Measurements from ENCODE around the gene CCDC88C.

CCDC88C gene

GRCh38 chr14:91380610-91381371 lies 36.8 kb downstream of the CCDC88C start:
- DNase-seq (ENCODE audit: low read depth in 1 of 2, low spot score in 1 of 2), result no peak

- no peak for DNase-seq (ENCODE audit: low read depth in 1 of 2, low spot score in 1 of 2)
These were observed 37.5 kb downstream of the CCDC88C start for GRCh38 chr14:91380123-91380522.

GRCh38 chr14:91379579-91379932 lies 38.1 kb downstream of the CCDC88C start:
- DNase-seq (ENCODE audit: low read depth in 1 of 2, low spot score in 1 of 2), result no peak

- no peak for DNase-seq (ENCODE audit: low read depth in 1 of 2, low spot score in 1 of 2)
These were observed 38.6 kb downstream of the CCDC88C start for GRCh38 chr14:91378930-91379578.

- peak in 1 of 2 donors; percentile 37 for DNase-seq (ENCODE audit: low read depth in 1 of 2, low spot score in 1 of 2)
These were observed 39.6 kb downstream of the CCDC88C start for GRCh38 chr14:91377700-91378652.

- no peak for DNase-seq (ENCODE audit: low read depth in 1 of 2, low spot score in 1 of 2)
These were observed 40.8 kb downstream of the CCDC88C start for GRCh38 chr14:91376547-91377477.

- no peak for DNase-seq (ENCODE audit: low read depth in 1 of 2, low spot score in 1 of 2)
These were observed 41.7 kb downstream of the CCDC88C start for GRCh38 chr14:91375720-91376452.

- no peak for DNase-seq (ENCODE audit: low read depth in 1 of 2, low spot score in 1 of 2)
These were observed 42.5 kb downstream of the CCDC88C start for GRCh38 chr14:91374879-91375702.

- DNase-seq (ENCODE audit: low read depth in 1 of 2, low spot score in 1 of 2), result no peak
These were observed 43.2 kb downstream of the CCDC88C start for GRCh38 chr14:91374287-91374878.

GRCh38 chr14:91373591-91374254 lies 43.9 kb downstream of the CCDC88C start:
- peak in 1 of 2 donors; percentile 73 for DNase-seq (ENCODE audit: low read depth in 1 of 2, low spot score in 1 of 2)

GRCh38 chr14:91372671-91373495 lies 44.7 kb downstream of the CCDC88C start:
- DNase-seq (ENCODE audit: low read depth in 1 of 2, low spot score in 1 of 2), result no peak

- no peak for DNase-seq (ENCODE audit: low read depth in 1 of 2, low spot score in 1 of 2)
These were observed 45.6 kb downstream of the CCDC88C start for GRCh38 chr14:91371990-91372375.

- DNase-seq (ENCODE audit: low read depth in 1 of 2, low spot score in 1 of 2), result no peak
These were observed 46.3 kb downstream of the CCDC88C start for GRCh38 chr14:91371011-91371989.

- no peak for DNase-seq (ENCODE audit: low read depth in 1 of 2, low spot score in 1 of 2)
These were observed 47.8 kb downstream of the CCDC88C start for GRCh38 chr14:91369628-91370445.

- DNase-seq (ENCODE audit: low read depth in 1 of 2, low spot score in 1 of 2), result no peak
These were observed 48.7 kb downstream of the CCDC88C start for GRCh38 chr14:91368776-91369416.
